Activated T-cell treated with anti-CD3 and anti-CD28 coated beads for 1 hour (primary cell): ENCODE data around the gene CFAP43.

Experiments used
- DNase-seq: peaks from one replicate; pipeline ENCODE4 v3.0.0-alpha.2; 2020; ENCODE audit warnings: low read depth

Gene CFAP43

DNA sequence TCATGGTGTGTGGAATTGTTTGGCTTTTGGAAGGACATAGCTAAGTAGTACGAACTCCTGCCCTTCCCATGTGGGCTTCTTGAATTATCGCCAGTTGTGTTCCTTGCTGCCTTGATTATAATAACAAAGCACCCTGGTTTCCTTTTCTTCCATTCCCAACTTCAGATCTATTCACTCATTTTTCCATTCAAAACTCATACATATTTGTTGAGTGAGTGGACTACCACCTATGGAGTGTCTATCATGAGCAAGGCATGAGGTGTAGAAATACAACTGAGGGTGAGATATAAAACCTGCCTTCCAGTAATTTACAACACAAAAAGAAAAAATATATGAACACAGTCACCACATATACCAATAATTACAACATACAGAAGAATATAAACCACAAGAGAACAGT is 141.6 kb downstream of the CFAP43 start:
- DNase-seq: no peak

DNA sequence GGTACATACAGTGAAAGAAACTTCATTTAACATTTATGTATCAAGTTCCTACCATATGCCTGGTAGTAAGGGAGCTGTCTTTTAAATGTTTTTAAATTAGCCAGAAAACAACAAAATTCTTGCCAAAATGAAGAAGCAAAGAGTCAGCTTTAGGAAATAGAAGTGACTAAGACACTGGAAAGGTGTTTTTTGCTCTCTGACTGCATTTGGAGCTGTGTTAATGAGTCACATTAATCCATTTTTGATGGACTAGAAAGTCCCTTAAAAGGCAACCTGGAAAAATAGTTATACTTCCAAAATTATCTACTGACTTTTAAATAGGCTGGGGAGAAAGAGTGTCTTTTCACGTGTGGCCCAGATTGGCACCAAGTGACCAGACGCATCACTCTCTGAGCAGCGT is 142.5 kb downstream of the CFAP43 start:
- no peak for DNase-seq

DNA sequence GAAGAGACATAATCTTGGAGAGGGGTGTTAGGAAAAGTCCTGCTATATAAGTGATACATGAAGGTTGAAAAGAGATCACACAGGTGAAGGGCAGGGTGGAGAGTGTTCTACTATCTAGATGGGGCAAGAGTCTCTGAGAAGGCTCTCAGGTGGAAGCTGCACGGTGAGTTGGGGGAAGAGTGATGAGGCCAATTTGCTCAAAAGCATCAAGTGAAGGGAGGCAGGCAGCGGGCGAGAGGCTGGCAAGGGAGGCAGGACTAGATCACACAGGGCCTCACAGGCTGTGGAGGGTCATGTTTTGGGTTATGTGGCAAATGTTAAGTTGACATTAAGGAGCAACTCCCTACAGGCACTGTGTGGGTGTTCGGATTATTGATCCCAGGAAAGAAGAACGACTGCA is 143.9 kb downstream of the CFAP43 start:
- DNase-seq: no peak

DNA sequence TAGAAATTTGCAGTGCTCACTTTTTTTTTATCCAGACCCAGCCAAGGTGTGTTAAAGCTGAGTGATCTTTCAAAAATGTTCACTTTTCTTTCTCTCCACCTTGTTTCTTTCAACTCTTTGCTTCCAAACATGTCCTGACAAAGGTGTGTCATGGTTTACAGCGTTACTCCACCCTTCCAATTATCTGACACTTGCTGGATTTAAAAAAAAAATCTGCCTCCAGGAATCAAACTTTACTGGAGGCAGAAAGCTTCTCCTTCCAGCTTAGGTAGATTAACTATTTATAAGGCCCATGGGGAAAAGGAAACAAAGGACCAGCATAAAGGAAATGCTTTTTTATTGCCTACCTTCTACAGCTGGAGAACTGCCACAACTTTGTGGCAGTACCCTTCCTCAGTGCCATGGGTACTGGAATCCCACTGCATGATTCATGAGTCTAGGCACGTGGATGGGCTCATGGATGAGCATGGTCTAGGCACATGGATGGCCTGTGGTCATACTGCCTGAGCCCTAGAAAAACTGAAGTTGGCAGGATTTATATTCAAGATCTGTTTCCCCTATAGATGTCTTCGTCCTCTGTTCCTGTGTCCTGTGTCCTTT is 146.3 kb downstream of the CFAP43 start, which contains the start of gene COL17A1:
COL17A1 (minus strand) TSS at position 80 of the 600 bp plus-strand sequence. CDS start 5,207 bp downstream, outside the sequence.
- no peak for DNase-seq

DNA sequence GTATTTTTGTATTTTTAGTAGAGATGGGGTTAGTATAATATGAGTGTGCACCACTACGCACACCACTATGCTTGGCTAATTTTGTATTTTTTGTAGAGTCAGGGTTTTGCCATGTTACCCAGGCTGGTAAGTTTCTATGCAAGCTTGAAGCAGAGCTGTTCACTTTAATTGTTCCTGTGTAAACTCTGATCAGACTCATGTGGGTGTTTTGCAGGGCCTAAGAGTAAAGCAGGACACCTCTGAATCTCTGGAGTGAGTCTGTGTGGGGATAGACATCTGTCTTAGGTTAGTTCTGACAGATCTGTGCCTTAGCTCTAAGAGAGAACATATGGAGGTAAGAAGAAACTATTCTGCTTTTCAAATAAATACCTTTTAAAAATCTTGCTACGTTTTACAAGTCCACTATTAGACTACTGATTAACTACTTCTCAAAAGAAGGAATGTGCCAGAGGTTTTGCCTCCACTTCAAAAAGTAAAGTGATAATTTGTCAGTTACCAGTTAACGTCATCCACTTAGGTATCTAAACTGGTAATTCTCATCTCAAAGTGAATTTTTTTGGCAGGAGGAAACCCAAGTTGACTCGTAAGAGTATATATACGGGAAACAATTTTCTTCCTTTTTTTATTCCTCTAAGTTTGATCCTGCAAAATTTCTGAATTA is 147.6 kb downstream of the CFAP43 start:
- DNase-seq: no peak

DNA sequence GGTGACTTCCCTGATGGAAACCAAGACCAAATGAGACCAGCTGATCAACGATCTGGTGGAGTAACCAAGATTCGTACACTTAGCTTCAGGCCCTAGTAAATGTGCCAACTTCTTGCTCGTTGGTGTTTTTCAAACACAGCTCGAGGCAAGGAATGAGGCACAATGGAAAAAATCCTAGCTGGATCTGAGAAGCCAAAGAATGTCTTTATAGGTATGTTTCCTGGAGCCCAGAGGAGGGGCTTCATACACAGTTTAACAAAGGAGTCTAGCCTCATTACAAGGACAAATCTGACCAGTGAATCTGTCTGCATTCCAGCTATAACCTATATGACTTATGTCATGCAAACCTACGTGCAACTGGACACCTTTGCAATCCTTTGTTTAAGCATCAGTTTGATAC is 150.2 kb downstream of the CFAP43 start:
- no peak for DNase-seq

DNA sequence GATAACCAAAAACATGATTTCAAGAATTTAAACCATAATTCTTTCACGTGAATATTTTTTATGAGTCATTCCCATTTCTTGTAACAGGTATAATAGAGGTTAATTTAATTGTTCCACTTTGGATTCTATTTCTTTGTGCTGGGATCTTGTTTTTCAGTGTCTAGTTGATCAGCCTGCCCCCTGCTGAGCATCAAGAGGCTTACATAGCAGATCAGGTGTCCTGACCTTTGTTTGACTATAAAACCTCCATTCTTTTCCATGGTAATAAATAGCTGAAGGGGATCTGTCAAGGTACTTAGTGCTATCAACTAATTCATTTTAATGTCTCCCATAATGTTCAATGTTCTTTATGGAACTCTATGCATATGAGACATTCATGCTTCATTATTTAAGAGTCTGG is 151.4 kb downstream of the CFAP43 start:
- DNase-seq: no peak
